Measurements from ENCODE around the gene YAP1.

YAP1 gene

DNA sequence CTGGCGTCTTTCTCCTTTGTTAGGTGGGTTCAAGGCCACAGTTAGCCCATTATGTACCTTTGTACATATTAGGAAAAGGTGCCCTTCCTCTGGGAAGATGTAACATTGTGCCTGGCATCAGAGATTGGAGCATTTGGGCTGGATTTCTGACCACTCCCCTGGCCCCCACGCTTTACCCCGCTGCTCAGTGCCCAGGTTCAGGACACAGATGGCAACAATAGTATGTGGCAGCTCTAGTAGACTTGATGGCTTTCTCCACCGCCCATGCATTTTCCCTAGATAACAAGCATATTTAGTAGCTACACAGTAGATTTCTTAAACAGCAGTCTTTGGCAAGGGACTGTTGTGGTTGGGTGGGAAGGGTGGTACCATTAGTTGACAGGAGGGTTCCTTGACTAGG, 53.1 kb downstream of the YAP1 start:
- no peak for DNase-seq (ENCODE audit: low spot score)

DNA sequence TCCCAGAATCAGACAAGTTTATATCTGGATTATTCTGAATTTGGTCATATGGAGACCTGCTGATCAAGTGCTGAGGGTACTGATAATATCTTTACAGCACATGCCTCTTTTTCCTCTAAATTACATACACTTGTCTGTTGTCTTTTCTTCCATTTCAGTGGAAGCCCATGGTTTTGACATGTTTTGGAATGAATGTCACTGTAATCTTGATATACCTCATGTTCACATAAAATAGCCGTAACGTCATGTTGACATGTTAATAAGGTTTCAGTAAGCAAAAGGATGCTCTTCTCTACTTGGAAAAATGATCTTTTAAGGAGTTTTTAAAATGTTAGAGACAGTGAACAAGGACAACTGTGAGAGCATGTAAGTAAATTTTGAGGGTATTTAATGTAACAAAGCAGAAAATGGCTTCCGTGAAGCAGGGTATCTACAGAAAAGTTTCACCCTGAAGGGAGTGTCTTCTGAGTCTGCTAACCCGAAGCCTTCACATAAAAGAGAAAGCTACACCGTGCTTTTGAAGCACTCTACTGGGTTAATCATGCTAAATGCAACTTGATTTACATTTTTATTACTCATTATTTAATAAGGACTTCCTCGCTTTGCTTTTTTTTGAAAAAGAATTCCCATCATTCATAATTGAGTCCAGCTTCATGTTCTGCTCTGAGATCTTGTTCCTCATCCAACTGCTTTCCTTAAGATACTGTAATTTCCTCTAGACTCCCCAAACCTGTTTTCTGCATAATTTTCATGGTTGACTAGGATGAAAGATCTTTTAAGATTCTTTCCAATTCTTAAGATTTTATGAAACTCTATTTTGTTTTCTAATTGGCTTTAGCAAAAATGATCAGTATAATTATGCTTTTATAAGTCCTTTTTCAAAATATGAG, 56.2 kb downstream of the YAP1 start:
- DNase-seq (ENCODE audit: low spot score): no peak

DNA sequence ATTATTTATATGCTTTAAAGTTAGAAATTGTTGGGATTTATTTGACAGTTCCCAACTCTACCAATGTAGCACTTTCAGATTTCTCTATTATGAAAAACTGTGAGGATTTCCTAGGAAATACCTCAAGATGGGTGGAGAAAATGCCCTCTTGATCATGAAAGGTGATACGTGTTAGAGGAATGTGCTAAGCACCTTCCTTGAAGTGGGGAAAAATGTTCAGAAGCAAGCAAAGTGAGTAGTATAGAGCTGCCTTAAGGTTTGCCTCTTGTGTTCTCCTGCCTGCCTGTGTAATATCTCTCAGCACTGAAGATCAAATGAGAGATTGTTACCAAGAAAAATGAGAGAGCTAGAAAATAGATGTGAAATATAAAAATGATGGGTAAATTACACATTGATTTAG, 58.2 kb downstream of the YAP1 start:
- no peak for DNase-seq (ENCODE audit: low spot score)

DNA sequence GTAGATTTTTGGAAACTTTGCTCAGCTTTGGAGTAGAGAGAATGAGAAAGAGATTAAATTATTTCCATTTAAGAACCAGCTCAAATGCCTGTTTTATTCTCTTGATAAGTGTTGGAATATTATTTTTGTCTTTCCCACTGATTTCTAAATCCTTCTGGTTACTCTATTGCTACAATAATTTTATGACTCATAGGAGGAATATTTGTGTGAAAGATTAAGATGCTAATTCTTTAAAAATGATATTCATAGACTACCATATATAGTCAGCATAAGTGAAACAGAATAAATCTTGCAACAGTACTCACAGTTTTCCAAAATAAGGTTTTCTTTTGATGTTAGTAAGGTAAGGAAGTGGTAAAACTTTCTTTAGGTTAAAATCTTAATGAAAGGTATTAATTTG, 60.9 kb downstream of the YAP1 start:
- no peak for DNase-seq (ENCODE audit: low spot score)

DNA sequence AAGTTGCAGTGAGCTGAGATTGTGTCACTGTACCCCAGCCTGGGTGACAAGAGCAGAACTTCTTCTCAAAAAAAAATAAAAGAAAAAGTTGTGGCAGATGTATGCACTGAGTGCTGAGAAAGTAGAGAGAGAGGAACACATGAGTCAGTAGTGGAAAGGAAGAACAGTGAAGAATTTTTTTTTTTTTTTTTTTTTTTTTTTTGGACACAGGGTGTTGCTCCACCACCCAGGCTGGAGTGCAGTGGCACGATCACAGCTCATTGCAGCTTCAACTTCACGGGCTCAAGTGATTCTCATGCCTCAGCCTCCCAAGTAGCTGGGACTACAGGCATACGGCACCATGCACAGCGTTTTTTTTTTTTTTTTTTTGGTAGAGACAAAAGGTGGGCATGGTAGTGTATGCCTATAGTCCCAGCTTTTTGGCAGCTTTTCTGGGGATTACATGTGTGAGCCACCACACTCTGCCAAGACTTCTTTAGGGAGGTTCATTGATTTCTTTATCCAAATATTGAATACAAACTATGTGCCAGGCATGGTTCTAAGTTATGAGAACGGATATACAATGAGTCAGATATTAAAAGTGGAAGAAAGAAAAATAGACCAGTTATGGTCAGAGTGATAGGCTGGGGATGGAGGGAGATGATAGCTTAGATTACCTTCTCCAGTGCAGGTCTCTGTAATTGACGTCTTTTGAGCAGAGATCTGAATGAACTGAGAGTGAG, 62.0 kb downstream of the YAP1 start:
- no peak for DNase-seq (ENCODE audit: low spot score)

DNA sequence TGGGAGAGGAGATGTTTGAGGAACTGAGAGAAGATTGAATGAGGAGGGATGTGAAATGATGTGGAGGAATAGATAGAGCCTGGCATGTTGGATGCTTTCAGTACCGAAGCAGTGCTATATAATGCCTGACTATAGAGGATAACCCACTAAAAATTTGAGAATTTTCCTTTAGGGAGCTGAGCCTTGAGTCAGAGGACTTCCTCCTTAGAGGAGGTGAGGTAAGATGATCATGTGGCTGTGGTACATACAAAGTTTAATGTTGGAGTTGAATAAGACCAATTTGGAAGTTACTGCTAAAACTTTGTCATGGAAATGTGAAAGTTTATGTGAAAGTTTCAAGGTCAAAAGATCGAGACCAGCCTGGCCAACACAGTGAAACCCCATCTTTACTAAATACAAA, 66.9 kb downstream of the YAP1 start:
- DNase-seq (ENCODE audit: low spot score): no peak

DNA sequence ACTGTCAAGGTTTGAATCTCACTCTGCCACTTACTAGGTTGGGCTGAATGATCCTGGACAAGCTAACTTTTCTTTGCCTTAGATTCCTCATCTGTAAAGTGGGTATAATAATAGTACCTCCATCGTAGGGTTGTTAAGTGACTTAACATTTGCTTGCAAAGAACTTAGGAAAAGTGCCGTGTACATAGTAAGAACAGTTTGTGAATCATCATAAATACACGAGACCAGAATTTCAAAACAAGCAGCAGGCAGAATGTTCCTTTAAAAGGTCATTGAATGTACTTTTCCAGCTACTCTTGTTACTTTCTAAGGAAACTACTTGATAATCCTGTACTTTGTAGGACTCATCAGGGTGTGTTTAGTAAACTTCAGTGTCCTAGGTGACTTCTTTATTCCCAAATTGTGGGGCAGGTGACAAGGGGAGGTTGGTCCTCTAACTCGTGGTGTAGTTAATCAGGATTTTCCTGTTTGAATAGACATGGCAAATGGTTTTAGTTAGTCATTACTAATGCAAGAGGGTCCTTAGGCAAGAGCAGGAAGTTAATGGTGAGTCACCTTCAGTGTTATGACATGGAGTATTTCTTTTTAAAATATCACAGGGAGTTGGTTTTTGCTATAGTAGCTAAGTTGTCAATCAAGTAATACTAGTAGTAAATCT, 67.9 kb downstream of the YAP1 start:
- DNase-seq (ENCODE audit: low spot score): peak; percentile 88

DNA sequence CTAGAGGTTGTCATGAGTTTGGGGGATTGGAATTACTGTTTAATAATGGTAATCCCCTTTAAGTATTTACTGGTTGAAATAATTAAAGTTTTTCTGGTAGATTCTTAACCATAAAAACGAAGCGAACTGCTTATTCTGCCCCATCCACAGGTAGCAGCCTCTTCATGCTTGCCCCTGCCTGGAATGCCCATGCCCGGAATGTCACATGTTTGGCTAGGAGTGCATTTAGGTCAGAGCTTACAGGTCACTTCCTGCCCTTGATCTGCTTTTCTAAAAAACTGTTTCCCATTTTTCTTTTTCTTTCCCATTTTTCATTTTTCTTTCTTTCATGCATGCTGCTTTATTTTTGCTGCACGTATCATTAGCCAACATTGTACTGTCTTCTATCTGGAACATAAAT, 69.1 kb downstream of the YAP1 start:
- DNase-seq (ENCODE audit: low spot score): no peak

DNA sequence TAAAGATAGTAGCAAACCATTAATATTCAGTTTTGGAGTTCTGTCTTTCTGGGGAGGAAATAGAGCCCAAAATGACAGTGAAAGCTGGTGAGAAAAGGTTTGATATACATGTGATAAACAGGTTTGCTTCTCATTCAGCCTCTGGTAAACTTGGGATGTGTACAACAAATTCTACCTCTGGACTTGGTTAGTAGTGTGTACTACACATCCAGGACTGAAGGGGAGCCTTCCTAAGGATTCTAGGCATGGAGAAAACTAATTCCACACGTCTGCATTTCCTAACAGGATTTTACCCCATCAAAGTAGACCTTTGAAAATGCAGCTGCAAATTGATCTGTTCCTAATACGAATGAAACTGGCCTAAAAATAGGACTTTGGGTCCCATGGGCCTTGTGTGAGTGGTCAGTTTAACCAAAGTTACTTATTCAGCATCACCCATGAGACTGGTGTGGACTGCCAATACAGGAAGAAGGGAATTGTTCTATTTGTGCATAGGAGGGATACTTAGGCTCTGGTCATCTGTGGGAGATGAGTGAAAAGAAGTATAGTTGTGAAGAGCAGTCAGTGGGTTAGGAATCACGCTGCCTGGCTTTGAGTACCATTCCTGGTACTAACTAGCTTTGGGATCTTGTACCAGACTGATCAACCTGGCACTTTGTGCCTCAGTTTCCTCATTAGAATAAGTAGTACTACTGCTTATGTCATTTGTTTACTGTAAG, 74.2 kb downstream of the YAP1 start:
- DNase-seq (ENCODE audit: low spot score): no peak

DNA sequence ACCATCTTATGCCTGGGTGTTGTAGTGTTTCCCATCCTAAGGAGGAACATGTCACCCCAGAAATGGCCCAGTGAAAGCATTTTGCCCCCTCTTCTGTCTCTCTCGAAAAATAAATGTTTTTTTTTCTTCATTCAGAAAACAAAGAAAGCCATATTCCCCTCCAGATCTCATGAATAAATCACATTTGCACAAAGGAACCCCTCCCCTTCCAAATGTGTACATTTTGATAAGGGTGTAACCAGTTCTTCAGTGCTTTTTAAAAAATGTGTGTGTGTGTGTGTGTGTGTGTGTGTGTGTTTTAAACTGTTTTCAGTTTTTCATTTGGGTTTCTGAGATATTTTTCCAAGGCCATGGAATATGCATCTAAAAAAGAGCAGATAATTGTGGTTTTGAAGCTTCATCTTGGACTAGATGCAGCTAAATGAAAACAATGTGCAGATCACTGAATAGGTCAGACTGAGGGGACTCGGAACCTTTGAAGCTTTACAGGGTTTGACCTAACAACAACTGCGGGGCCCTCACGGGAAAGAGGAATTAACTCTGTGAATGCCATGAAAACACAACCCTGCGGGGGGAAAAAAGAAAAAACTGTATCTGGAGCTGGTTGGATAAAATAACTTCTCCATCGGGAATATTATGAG, 76.4 kb downstream of the YAP1 start:
- no peak for DNase-seq (ENCODE audit: low spot score)

DNA sequence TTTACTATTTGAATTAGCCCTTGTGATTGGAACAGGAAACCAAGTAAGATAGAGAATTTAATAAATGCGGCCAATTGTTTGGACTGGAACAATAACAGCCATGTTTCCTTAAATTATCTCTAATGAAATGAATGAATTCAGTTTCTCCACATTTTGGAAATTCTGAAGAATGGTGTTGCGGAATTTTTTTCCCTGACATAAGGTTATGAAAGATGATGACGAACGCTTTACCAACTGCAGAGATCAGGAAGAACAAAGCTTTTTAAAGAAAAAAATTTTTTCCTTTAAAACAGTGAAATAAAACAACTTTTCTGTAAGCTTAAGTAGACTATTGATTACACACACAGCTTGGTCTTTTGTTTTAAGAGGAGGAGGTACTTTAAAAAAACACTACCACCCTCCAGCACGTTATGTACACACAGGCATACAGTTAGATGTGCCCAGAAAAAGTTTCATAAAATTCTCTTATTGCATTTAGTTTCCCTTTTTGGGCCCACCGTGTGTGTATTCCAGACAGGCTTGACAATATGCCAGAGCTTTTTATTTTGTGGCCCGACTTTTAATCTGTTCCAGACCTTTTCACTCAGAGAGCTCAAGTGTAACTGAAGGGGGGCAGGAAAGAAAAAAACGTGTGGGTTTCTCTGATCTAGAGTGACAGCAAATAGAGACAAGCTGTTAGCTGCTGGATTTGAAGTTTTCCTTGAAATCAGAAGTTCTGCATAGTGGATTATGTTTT, 77.3 kb downstream of the YAP1 start:
- peak; percentile 36 for DNase-seq (ENCODE audit: low spot score)

DNA sequence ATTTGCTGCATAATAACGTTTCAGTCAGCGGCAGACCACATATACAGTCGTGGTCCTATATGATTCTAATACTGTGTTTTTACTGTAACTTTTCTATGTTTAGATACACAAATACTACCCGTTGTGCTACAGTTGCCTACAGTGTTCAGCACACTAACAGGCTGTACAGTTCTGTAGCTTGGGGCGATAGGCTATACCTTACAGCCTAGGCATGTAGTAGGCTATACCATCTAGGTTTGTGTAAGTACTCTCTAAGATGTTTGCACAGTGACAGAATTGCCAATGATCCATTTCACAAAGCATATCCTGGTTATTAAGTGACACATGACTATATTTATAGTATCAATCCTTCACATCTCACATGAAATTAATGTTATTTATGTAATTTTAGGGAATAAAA, 78.2 kb downstream of the YAP1 start:
- no peak for DNase-seq (ENCODE audit: low spot score)

DNA sequence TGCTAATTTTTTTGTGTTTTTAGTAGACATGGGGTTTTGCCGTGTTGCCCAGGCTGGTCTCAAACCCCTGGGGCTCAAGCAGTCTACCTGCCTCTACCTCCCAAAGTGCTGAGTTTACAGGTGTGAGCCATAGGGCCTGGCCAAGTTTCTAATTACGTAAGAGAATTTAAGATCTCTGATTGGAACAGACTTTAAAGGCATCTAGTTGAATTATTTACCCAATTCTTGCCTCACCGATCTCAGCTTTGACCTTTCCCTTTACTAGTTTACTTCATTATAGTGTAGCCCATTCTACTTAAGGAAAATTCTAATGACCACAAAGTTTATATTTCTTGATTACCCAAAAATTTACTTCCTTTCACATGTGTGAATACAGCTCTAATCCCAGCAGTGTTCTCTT, 81.6 kb downstream of the YAP1 start:
- DNase-seq (ENCODE audit: low spot score): no peak

DNA sequence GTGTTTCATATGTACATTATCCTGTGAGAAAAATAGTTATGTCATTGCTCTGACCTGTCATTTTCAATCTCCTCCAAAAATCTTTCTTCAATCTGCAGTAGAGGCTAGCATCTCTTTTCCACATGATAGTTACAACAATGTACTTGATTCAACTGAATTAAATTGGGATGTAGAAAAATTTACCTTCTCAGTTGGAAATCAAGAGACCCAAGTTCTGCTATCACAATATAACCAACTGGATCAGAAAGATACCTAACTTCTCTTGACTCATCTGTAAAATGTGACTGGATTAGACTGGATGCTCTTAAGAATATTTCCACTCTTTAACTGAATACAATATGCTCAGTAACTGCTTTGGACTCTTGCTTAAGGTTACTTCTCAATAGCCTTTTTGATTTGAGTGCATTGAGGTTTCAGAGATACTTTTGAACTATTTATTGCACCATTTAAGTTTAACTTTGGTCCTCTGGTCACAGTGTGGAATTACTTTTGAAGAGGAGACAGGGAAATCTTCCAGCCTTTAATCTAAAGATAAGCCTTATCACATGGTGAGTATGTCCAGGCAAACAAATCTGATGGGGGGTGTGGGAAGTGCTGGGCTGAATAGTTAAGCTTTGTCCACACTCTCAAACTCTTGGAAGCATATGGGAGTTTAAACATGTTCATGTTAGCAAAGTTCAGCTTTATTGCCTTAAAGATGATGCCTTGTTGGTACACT, 82.3 kb downstream of the YAP1 start:
- peak; percentile 40 for DNase-seq (ENCODE audit: low spot score)

DNA sequence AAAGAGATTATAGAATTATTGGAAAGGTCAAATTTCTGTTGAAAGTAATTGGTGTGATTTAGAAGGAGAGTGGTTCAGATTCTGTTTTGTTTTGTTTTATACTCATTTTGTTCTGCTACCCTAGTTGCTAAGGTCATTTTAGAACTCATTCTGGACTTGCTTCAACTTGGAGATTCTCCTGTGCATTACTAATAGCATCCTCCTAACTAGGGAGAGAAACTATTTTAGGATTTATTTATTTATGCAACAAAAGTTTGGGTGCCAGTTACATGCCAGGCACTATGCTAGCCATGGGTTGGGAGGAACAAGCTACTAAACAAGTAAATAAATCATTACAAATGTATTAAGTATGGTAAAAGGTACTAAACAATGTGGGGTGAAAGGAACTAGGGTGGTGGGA, 84.0 kb downstream of the YAP1 start:
- DNase-seq (ENCODE audit: low spot score): no peak

DNA sequence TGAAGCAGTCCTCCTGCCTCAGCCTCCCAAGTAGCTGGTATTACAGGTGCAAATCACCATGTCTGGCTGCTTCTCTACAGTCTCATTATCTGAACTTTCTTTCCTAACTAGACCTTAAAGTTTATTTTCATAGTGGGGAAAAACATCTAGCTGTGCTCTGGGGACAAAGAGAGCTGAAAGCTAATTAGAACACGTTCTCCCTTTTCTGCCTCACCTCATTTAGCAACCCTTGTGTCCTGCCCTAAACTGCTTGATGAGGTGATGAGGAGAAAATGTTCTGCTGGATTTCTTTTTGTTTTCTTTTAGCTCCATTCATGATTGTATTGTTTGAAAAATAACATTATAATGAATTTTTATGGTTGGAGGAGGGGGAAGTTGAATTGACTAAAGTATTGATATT, 84.7 kb downstream of the YAP1 start:
- no peak for DNase-seq (ENCODE audit: low spot score)

DNA sequence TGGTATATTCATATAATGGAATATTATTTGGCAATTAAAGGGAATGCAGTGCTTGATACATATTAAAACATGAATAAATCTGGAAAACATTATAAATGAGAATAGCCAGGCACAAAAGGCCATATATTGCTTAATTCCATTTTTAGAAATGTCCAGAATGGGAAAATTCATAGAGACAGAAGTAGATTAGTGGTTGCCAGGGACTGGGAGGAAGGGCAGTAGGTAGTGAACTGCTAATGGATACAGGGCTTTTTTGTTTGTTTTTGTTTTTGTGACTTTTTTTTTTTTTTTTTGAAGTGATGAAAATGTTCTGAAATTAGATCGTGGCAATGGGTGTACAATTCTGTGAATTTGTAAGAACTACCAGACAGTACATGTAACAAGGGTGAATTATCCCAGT, 86.1 kb downstream of the YAP1 start:
- DNase-seq (ENCODE audit: low spot score): no peak

DNA sequence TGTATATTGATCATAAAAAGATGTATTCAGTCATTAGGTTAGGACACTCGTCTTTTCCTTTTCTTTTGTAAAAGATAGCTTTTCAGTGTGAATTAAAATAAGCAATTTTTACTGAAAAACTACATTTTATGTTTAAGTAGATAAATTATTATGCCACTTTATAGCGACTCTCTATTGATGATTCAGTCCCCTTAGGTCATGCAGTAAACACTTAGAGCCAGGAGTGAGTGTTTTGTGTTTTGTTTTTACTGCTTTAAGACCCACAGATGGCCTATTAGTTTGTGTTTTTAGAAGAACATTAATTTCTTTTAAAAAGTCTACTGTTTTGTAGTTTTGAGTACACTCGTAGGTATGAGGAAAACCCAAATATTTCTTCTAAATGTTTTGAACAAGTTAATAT, 86.6 kb downstream of the YAP1 start:
- DNase-seq (ENCODE audit: low spot score): no peak

DNA sequence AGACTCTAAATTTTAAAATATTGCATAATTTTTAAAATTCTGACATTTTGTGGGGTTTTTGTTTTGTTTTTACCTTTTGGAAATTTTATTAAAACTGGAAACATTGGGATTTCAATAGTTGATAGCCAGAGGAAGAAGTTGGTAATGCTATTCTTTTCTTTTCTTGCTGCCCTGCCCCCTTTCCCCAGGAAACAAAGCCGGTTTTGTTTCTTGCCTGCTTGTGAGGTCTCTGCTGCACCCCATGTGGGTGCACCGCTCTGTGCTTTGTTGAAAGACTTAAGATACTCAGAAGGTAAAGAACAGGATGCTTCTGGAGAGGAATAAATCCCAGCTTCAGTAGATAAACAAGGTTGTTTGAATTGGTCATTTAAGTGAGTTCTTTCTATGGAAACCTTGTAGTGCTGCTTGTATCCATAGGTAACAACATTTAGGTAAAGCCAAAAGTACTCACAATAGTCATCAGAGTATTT, 87.5 kb downstream of the YAP1 start:
- DNase-seq (ENCODE audit: low spot score): peak; percentile 71

DNA sequence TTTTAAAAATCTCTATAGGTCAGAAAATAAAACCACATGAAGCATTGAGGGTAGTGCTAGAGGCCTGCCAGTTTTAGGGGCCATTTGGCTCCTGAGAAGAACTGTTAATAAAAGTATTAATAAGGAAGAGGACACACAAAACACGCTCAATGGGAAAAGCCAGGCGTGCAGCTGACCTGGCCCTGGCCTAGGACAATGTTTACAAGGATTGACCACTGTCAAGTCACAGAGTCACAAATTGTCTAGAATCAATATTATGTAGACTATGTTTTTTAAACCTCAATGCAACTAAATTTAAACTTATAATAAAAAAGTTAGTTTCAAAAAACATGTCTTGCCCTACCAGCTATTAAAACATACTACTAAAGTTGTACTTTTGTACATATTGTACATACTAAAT, 89.4 kb downstream of the YAP1 start:
- DNase-seq (ENCODE audit: low spot score): no peak
